Measurements from ENCODE around the gene QKI. TPM values are rescaled to one million over a fixed set of nuclear protein-coding genes. Genes with fewer than 3 reads are reported as not detected.

The QKI gene
- total RNA-seq, 1 experiment from 2014 or later = 176 TPM

- Histone ChIP-seq H2BK120ac (ENCODE audit: low read depth, low read length, poor library complexity, severe bottlenecking) (no peak overlapping the region), H3K27me3 (ENCODE audit: insufficient read depth, low read length) (no peaks in the 10 kb centered on the region), H3K23ac (ENCODE audit: insufficient read length, low read depth, low read length) (no peak overlapping the region), H3K79me2 (ENCODE audit: insufficient read depth, low read length) (peaks cover 11% of the 10 kb centered on the region; the same call in 1 of the 2 replicates), H2BK12ac (ENCODE audit: insufficient read length, low read depth, low read length) (no peak overlapping the region), H3K9ac (ENCODE audit: extremely low read depth, insufficient read length, low read length) (no peak overlapping the region), H4K8ac (replicated peaks; ENCODE audit: insufficient read length, low read depth, low read length) (no peak overlapping the region), H4K91ac (ENCODE audit: insufficient read length, low read depth, low read length) (no peak overlapping the region), H2AFZ (ENCODE audit: low read length) (no peak overlapping the region), H4K20me1 (ENCODE audit: control insufficient read depth, insufficient read depth, insufficient read length) (no peaks in the 10 kb centered on the region), H2BK20ac (ENCODE audit: low read depth, low read length, poor library complexity, severe bottlenecking) (no peak overlapping the region), H2AK5ac (ENCODE audit: insufficient read length, low read length) (no peak overlapping the region), H3K27ac (ENCODE audit: insufficient read length, low read depth, low read length) (no peak overlapping the region), H3K9me3 (ENCODE audit: control insufficient read depth, low read depth, low read length) (no peaks in the 10 kb centered on the region), H3K4me1 (ENCODE audit: insufficient read depth, low read length) (no peaks in the 10 kb centered on the region; the same call in none of the 2 replicates), H3T11ph (ENCODE audit: low read length) (no peak overlapping the region), H2BK15ac (ENCODE audit: low read depth, low read length) (no peak overlapping the region), H3K4ac (ENCODE audit: low read depth, low read length) (no peak overlapping the region), H3K4me2 (ENCODE audit: insufficient read depth, insufficient read length, low read length) (no peak overlapping the region), H3K18ac (ENCODE audit: insufficient read length, low read depth, low read length) (no peak overlapping the region), H2BK5ac (ENCODE audit: insufficient read length, low read length) (no peak overlapping the region), H3K14ac (ENCODE audit: insufficient read depth, low read length) (no peak overlapping the region), H4K5ac (ENCODE audit: insufficient read length, low read depth, low read length) (no peak overlapping the region), H3K79me1 (ENCODE audit: insufficient read depth, low read depth, low read length, poor library complexity, severe bottlenecking) (peaks cover 2% of the 10 kb centered on the region), H3K23me2 (ENCODE audit: insufficient read length, low read depth, low read length, poor library complexity, severe bottlenecking) (no peaks in the 10 kb centered on the region), H3K56ac (ENCODE audit: insufficient read length, low read depth, low read length) (no peak overlapping the region)
- H3K36me3 Mint-ChIP-seq (ENCODE audit: insufficient read depth in 1 of 3, low read depth in 3 of 3) = peaks cover 18 to 31% (median 23%) of the 10 kb centered on the region in 3 experiments; a peak in 6 of 7 replicates
- H3K9me3 Mint-ChIP-seq = no peaks in the 10 kb centered on the region; a peak in 2 of 5 replicates
- no peaks in the 10 kb centered on the region for H3K27me3 Mint-ChIP-seq (ENCODE audit: low read depth)
- H3K27ac Mint-ChIP-seq = peak overlapping the region in 2 of 3 experiments; percentile 40 to 42; a peak in 2 of 7 replicates
- H3K4me1 Mint-ChIP-seq = peaks cover 18 to 22% of the 10 kb centered on the region in 2 experiments
- no peak overlapping the region for H3K4me3 Mint-ChIP-seq
- no peak for TF ChIP-seq CTCF (conservative IDR thresholded peaks at IDR 0.05)
- no peak for DNase-seq
- no CpG with 5 or more reads among the region's 1 CpG for WGBS (ENCODE audit: extremely low coverage, insufficient read length, low lambda C conversion rate)
These were observed 49.3 kb downstream of the QKI start for GRCh38 chr6:163463795-163464194.
